Naive thymus-derived CD8-positive, alpha-beta T cell (primary cell): Measurements from ENCODE around the gene PPARG. TPM values are rescaled to one million over a fixed set of nuclear protein-coding genes. Genes with fewer than 3 reads are reported as not detected.
"Not testable (repeated sequence)": the region's sequence is repeated elsewhere in the genome, so short reads cannot be mapped to it uniquely, and the experiment has no call there.

Experiments used
- ATAC-seq, 2 donors: fragments of 150-1000 bp; cut with Tn5 transposase in 1 of 2; sonication (Bioruptor Pico), chemical (Tn5 transposase) in 1 of 2; 1 replicate in 1 of 2; 2 replicates in 1 of 2; pipeline ENCODE4 v1.10.0; 2021; ENCODE audit warnings: mild to moderate bottlenecking in 2 of 2, moderate library complexity in 2 of 2
- POLR2A ChIA-PET: fragments of 350-600 bp; sonication (Branson Sonifier 250); formaldehyde crosslinking; loops from one replicate; lab custom pipeline; 2021; ENCODE audit warnings: antibody characterized with exemption; lab: Charles Lee
- DNase-seq, 10 donors: peaks; one replicate each; pipeline versions ENCODE4 v3.0.0 to v3.0.0-alpha.2; 2020 to 2022
- H3K27ac Mint-ChIP-seq, 10 donors: one replicate each; pipeline ENCODE4 v1.8.0; 2020 to 2022; ENCODE audit warnings: mild to moderate bottlenecking in 10 of 10, mixed read lengths in 10 of 10, moderate library complexity in 4 of 10, inconsistent platforms in 1 of 10
- H3K27me3 Mint-ChIP-seq, 5 donors: one replicate each; pipeline ENCODE4 v1.8.0; 2021 to 2022; ENCODE audit warnings: mixed read lengths in 5 of 5
- H3K36me3 Mint-ChIP-seq, 3 donors: one replicate each; pipeline ENCODE4 v1.8.0; 2020 to 2022; ENCODE audit warnings: mixed read lengths in 3 of 3, mild to moderate bottlenecking in 2 of 3, inconsistent platforms in 1 of 3
- H3K4me1 Mint-ChIP-seq, 4 donors: one replicate each; pipeline ENCODE4 v1.8.0; 2021 to 2022; ENCODE audit warnings: mixed read lengths in 4 of 4
- H3K4me3 Mint-ChIP-seq, 10 donors: one replicate each; pipeline ENCODE4 v1.8.0; 2020 to 2022; ENCODE audit warnings: mild to moderate bottlenecking in 10 of 10, mixed read lengths in 10 of 10, moderate library complexity in 6 of 10, inconsistent platforms in 1 of 10
- H3K9me3 Mint-ChIP-seq, 9 donors: one replicate each; pipeline ENCODE4 v1.8.0; 2020 to 2022; ENCODE audit warnings: mixed read lengths in 9 of 9, mild to moderate bottlenecking in 3 of 9, inconsistent platforms in 1 of 9, moderate library complexity in 1 of 9
- polyA plus RNA-seq, 3 donors: library from polyadenylated mRNA; unstranded; fragments of 300-500 nt; fragmentation: Illumina TruSeq; gene quantifications; one replicate each; pipeline ENCODE4 v1.2.3, GENCODE V29; 2021
- total RNA-seq, 8 experiments: library from RNA in 2 of 8; stranded (reverse) in 2 of 8; gene quantifications; one replicate each; pipeline ENCODE4 v1.2.3 and lab custom pipeline; 2021 to 2026

PPARG gene
- total RNA-seq (not detected), polyA plus RNA-seq (not detected), total RNA-seq (lab: John Stamatoyannopoulos, UW) (0 to 0.34 (median 0) reads per million in 6 experiments)

- H3K4me1 Mint-ChIP-seq, result peaks cover 0 to 15% (median 6%) of the 10 kb centered on the region in 4 donors
- DNase-seq (no peak), ATAC-seq (no peak)
- H3K27ac Mint-ChIP-seq, result no peak within 1 kb of the TSS
- peaks cover 0 to 13% (median 5%) of the 10 kb centered on the region in 9 donors for H3K9me3 Mint-ChIP-seq
- peak within 1 kb of the TSS; percentile 12 to 69 (median 39) for H3K4me3 Mint-ChIP-seq
- POLR2A ChIA-PET, result no interaction called here
- H3K27me3 Mint-ChIP-seq, result peaks cover 24 to 57% (median 46%) of the 10 kb centered on the region in 5 donors
- peaks cover 0 to 9% (median 6%) of the 10 kb centered on the region in 3 donors for H3K36me3 Mint-ChIP-seq
These were observed at the start of gene PPARG for GRCh38 chr3:12288182-12289129. PPARG (plus strand) TSS chr3:12289070; CDS start chr3:12379712, 90,642 bp downstream.

- no peaks in the 10 kb centered on the region for H3K36me3 Mint-ChIP-seq
- H3K27me3 Mint-ChIP-seq, result peaks cover 4 to 15% (median 8%) of the 10 kb centered on the region in 5 donors
- POLR2A ChIA-PET, result no interaction called here
- no peaks in the 10 kb centered on the region for H3K4me1 Mint-ChIP-seq
- no peak overlapping the region for H3K4me3 Mint-ChIP-seq
- no peak overlapping the region for H3K27ac Mint-ChIP-seq
- H3K9me3 Mint-ChIP-seq, result peaks cover 0 to 2% (median 0%) of the 10 kb centered on the region in 9 donors
- DNase-seq, result no peak
- no peak for ATAC-seq
These were observed 49.6 kb upstream of the PPARG start for GRCh38 chr3:12239301-12239700.

GRCh38 chr3:12242772-12243171 is 46.1 kb upstream of the PPARG start:
- peaks cover 0 to 7% (median 0%) of the 10 kb centered on the region in 4 donors for H3K4me1 Mint-ChIP-seq
- H3K27me3 Mint-ChIP-seq, result peaks cover 8 to 31% (median 20%) of the 10 kb centered on the region in 5 donors
- no peak for DNase-seq
- POLR2A ChIA-PET, result no interaction called here
- peaks cover 0 to 9% (median 0%) of the 10 kb centered on the region in 9 donors for H3K9me3 Mint-ChIP-seq
- H3K36me3 Mint-ChIP-seq, result no peaks in the 10 kb centered on the region
- H3K27ac Mint-ChIP-seq, result no peak overlapping the region
- ATAC-seq, result no peak
- H3K4me3 Mint-ChIP-seq, result no peak overlapping the region

GRCh38 chr3:12246497-12247163 is 42.2 kb upstream of the PPARG start:
- Mint-ChIP-seq H3K4me3 (peak overlapping the region in 2 of 10 donors; percentile 8 to 11), H3K9me3 (peaks cover 2 to 21% (median 9%) of the 10 kb centered on the region in 9 donors), H3K36me3 (peaks cover 0 to 11% (median 3%) of the 10 kb centered on the region in 3 donors), H3K27me3 (peaks cover 12 to 40% (median 20%) of the 10 kb centered on the region in 5 donors), H3K27ac (peak overlapping the region in 1 of 10 donors; percentile 9), H3K4me1 (peaks cover 0 to 7% (median 0%) of the 10 kb centered on the region in 4 donors)
- DNase-seq, result peak in 1 of 10 donors; percentile 5
- no peak for ATAC-seq
- POLR2A ChIA-PET, result interaction anchor here (0.7 kb wide), 1 partner anchor 12 kb away, joined by 4 read pairs; no protein-coding TSS in a partner anchor

GRCh38 chr3:12247411-12247810 is 41.5 kb upstream of the PPARG start:
- ATAC-seq (no peak), DNase-seq (no peak)
- Mint-ChIP-seq H3K4me3 (no peak overlapping the region), H3K27ac (no peak overlapping the region), H3K36me3 (peaks cover 0 to 11% (median 3%) of the 10 kb centered on the region in 3 donors), H3K9me3 (peaks cover 2 to 21% (median 9%) of the 10 kb centered on the region in 9 donors), H3K4me1 (peaks cover 0 to 7% (median 0%) of the 10 kb centered on the region in 4 donors), H3K27me3 (peaks cover 12 to 40% (median 20%) of the 10 kb centered on the region in 5 donors)
- POLR2A ChIA-PET, result no interaction called here

GRCh38 chr3:12249519-12249918 is 39.4 kb upstream of the PPARG start:
- Mint-ChIP-seq H3K27me3 (peaks cover 12 to 40% (median 20%) of the 10 kb centered on the region in 5 donors), H3K36me3 (peaks cover 0 to 11% (median 3%) of the 10 kb centered on the region in 3 donors), H3K4me1 (peaks cover 0 to 7% (median under 1%) of the 10 kb centered on the region in 4 donors), H3K4me3 (no peak overlapping the region), H3K9me3 (peaks cover 2 to 21% (median 10%) of the 10 kb centered on the region in 9 donors), H3K27ac (no peak overlapping the region)
- POLR2A ChIA-PET, result no interaction called here
- ATAC-seq (no peak), DNase-seq (no peak)

GRCh38 chr3:12252889-12253288 is 36.0 kb upstream of the PPARG start:
- Mint-ChIP-seq H3K27ac (no peak overlapping the region), H3K36me3 (peaks cover 0 to 11% (median 3%) of the 10 kb centered on the region in 3 donors), H3K4me3 (no peak overlapping the region), H3K9me3 (peaks cover 2 to 18% (median 10%) of the 10 kb centered on the region in 9 donors), H3K4me1 (peaks cover 0 to 2% (median 0%) of the 10 kb centered on the region in 4 donors), H3K27me3 (peaks cover 3 to 24% (median 15%) of the 10 kb centered on the region in 5 donors)
- POLR2A ChIA-PET, result no interaction called here
- DNase-seq (no peak), ATAC-seq (no peak)

GRCh38 chr3:12253516-12254343 is 35.1 kb upstream of the PPARG start:
- POLR2A ChIA-PET, result no interaction called here
- no peak for ATAC-seq

GRCh38 chr3:12255393-12255792 is 33.5 kb upstream of the PPARG start:
- Mint-ChIP-seq H3K27me3 (peaks cover 3 to 27% (median 11%) of the 10 kb centered on the region in 5 donors), H3K4me3 (no peak overlapping the region), H3K4me1 (peaks cover 0 to 2% (median 0%) of the 10 kb centered on the region in 4 donors), H3K36me3 (no peaks in the 10 kb centered on the region), H3K27ac (no peak overlapping the region), H3K9me3 (peaks cover 0 to 2% (median 0%) of the 10 kb centered on the region in 9 donors)
- POLR2A ChIA-PET, result no interaction called here
- DNase-seq (no peak), ATAC-seq (no peak)

More at GRCh38 chr3:12253516-12254343, 35.1 kb upstream of the PPARG start:
- H3K27me3 Mint-ChIP-seq, result peaks cover 3 to 29% (median 20%) of the 10 kb centered on the region in 5 donors
- peaks cover 0 to 9% (median 3%) of the 10 kb centered on the region in 3 donors for H3K36me3 Mint-ChIP-seq
- H3K4me1 Mint-ChIP-seq, result peaks cover 0 to 2% (median 0%) of the 10 kb centered on the region in 4 donors
- H3K27ac Mint-ChIP-seq, result no peak overlapping the region
- H3K9me3 Mint-ChIP-seq, result peaks cover 2 to 16% (median 9%) of the 10 kb centered on the region in 9 donors
- no peak for DNase-seq
- no peak overlapping the region for H3K4me3 Mint-ChIP-seq

- Mint-ChIP-seq H3K27me3 (peaks cover 3 to 27% (median 11%) of the 10 kb centered on the region in 5 donors), H3K4me3 (no peak overlapping the region), H3K9me3 (no peaks in the 10 kb centered on the region), H3K27ac (no peak overlapping the region), H3K4me1 (no peaks in the 10 kb centered on the region), H3K36me3 (no peaks in the 10 kb centered on the region)
- POLR2A ChIA-PET, result no interaction called here
- ATAC-seq (no peak), DNase-seq (no peak)
These were observed 30.0 kb upstream of the PPARG start for GRCh38 chr3:12258911-12259310.

GRCh38 chr3:12262173-12262572 is 26.7 kb upstream of the PPARG start:
- ATAC-seq, H3K36me3 Mint-ChIP-seq, H3K9me3 Mint-ChIP-seq, H3K4me1 Mint-ChIP-seq, POLR2A ChIA-PET, DNase-seq, H3K27ac Mint-ChIP-seq, H3K4me3 Mint-ChIP-seq: not testable (repeated sequence)
- H3K27me3 Mint-ChIP-seq, result peaks cover 0 to 18% (median 6%) of the 10 kb centered on the region in 5 donors

GRCh38 chr3:12265508-12265907 is 23.4 kb upstream of the PPARG start:
- H3K27me3 Mint-ChIP-seq, result peaks cover 0 to under 1% (median 0%) of the 10 kb centered on the region in 5 donors
- POLR2A ChIA-PET, result no interaction called here
- no peaks in the 10 kb centered on the region for H3K4me1 Mint-ChIP-seq
- H3K36me3 Mint-ChIP-seq, result no peaks in the 10 kb centered on the region
- H3K4me3 Mint-ChIP-seq, result no peak overlapping the region
- no peaks in the 10 kb centered on the region for H3K9me3 Mint-ChIP-seq
- H3K27ac Mint-ChIP-seq, result no peak overlapping the region
- ATAC-seq, result no peak
- DNase-seq, result no peak
